K562 (cell line): ENCODE data around the gene PSMD4. TPM values are rescaled to one million over a fixed set of nuclear protein-coding genes. Genes with fewer than 3 reads are reported as not detected.
A peak's percentile ranks its signal among the peaks of the same experiment; 100 is the strongest.

ENCODE experiments used
- MNT ChIP-seq, 2 experiments: fragments of 450-650 bp; conservative IDR thresholded peaks; 2 replicates each; pipeline ENCODE4 v1.6.1; 2017; ENCODE audit warnings: mild to moderate bottlenecking in 2 of 2, moderate library complexity in 2 of 2
- MTA1 ChIP-seq: fragments of 450-650 bp; IDR thresholded peaks from 2 replicates; pipeline ENCODE4 v1.6.1; 2017; ENCODE audit warnings: borderline replicate concordance
- POLR2G ChIP-seq: fragments of 200-400 bp; formaldehyde crosslinking; IDR thresholded peaks from 2 replicates; pipeline ENCODE4 v1.6.1; 2017; ENCODE audit warnings: low read depth, mild to moderate bottlenecking, antibody characterized with exemption, low read length, moderate library complexity
- SP1 ChIP-seq: sonication (generic); formaldehyde crosslinking; IDR thresholded peaks from 2 replicates; pipeline ENCODE4 v1.8.1; 2022; ENCODE audit warnings: mild to moderate bottlenecking, missing genetic modification reagents
- ZBTB9 ChIP-seq: fragments of 450-650 bp; formaldehyde crosslinking; IDR thresholded peaks from 2 replicates; pipeline ENCODE4 v1.4.0; 2020; ENCODE audit warnings: mild to moderate bottlenecking, moderate library complexity
- ZNF395 ChIP-seq: fragments of 200-800 bp; sonication (Bioruptor generic); IDR thresholded peaks from 2 replicates; pipeline ENCODE4 v1.6.1; 2017; ENCODE audit warnings: missing genetic modification characterization, missing compliant biosample characterization
- polyA plus RNA-seq, 8 experiments: library from polyadenylated mRNA; depleted of rRNA in 4 of 8; stranded (reverse) in 5 of 8; unstranded in 3 of 8; fragments of >200 nt; fragmentation: Nextera tagmentation in 2 of 8; fragmentation: Illumina TruSeq in 1 of 8; extraction: Ambion mirVana in 2 of 8; extraction: Trizol in 1 of 8; gene quantifications; 2 replicates each; pipeline versions ENCODE4 v1.2.1 to v1.2.3, GENCODE V29; 2011 to 2014; ENCODE audit warnings: inconsistent platforms in 1 of 8, missing spikeins in 1 of 8
- total RNA-seq, 7 experiments: library from RNA; depleted of rRNA in 6 of 7; stranded (reverse); fragments of >200 nt in 6 of 7; fragmentation: Illumina TruSeq in 2 of 7; extraction: Trizol in 2 of 7; gene quantifications; 2 replicates each; pipeline versions ENCODE4 v1.2.1 to v1.2.3, GENCODE V29; 2011 to 2021; ENCODE audit warnings: low replicate concordance in 1 of 7

PSMD4 gene
- total and polyA plus RNA-seq, 9 of the 15 experiments (the other 6 are each of a cell fraction or from before 2014, with no cell fraction given), result 194 to 353 (median 295) TPM

- no peak for TF ChIP-seq ZNF395 (CRISPR knock-in tag)
- TF ChIP-seq POLR2G, result peak; percentile 87
- TF ChIP-seq SP1, result no peak
- TF ChIP-seq MTA1, result no peak
- TF ChIP-seq ZBTB9, result no peak; the same call in 1 of the 2 replicates
- TF ChIP-seq MNT (conservative IDR thresholded peaks at IDR 0.05), result peak; percentile 48 to 62
Measured at GRCh38 chr1:151281969-151282882, 27.7 kb downstream of the PSMD4 start, which contains the start of gene ZNF687 (continued).
